LNCaP clone FGC (cell line): ENCODE data around the gene ILF2.

Source experiments
- DNase-seq: peaks from one replicate; pipeline ENCODE4 v3.0.0-alpha.2; 2011; ENCODE audit warnings: low read depth
- H3K4me3 ChIP-seq: 2 replicates; pipeline ENCODE4 v1.5.1; 2011; ENCODE audit warnings: mild to moderate bottlenecking, low read depth, low read length, control low read depth
- CTCF ChIP-seq: IDR thresholded peaks from 2 replicates; pipeline ENCODE4 v1.5.1; 2012; ENCODE audit warnings: mild to moderate bottlenecking; ENCODE audit not compliant: control insufficient read depth, insufficient read depth; ENCODE audit errors: extremely low read depth

Gene ILF2

GRCh38 chr1:153614189-153614900, 56.4 kb downstream of the ILF2 start:
- no peak for TF ChIP-seq CTCF
- DNase-seq: no peak
- H3K4me3 ChIP-seq: no peak overlapping the region

- H3K4me3 ChIP-seq: no peak overlapping the region
- DNase-seq: no peak
- TF ChIP-seq CTCF: no peak
These were observed 57.4 kb downstream of the ILF2 start for GRCh38 chr1:153613406-153613805.

- DNase-seq: no peak
- TF ChIP-seq CTCF: no peak
- H3K4me3 ChIP-seq: no peak within 1 kb of the TSS
These were observed 58.0 kb downstream of the ILF2 start, which contains the start of gene S100A16 for GRCh38 chr1:153612755-153613331. Gene S100A16 (minus strand): TSS chr1:153613137. CDS start chr1:153608151, 4,986 bp downstream.

- no peak for DNase-seq
- H3K4me3 ChIP-seq: no peak overlapping the region
- TF ChIP-seq CTCF: no peak
These were observed 58.6 kb downstream of the ILF2 start for GRCh38 chr1:153612111-153612754.
